H9 (cell line): ENCODE measurements around the gene INPP5E. TPM values are rescaled to one million over a fixed set of nuclear protein-coding genes. Genes with fewer than 3 reads are reported as not detected.

Experiments used
- DNase-seq: peaks from one replicate; pipeline ENCODE4 v3.0.0-alpha.2; 2017
- H2AFZ ChIP-seq: one replicate; pipeline ENCODE4 v1.6.1; 2013; ENCODE audit warnings: mild to moderate bottlenecking, low read length, control low read depth, moderate library complexity
- H2AK5ac ChIP-seq: 2 replicates; pipeline ENCODE4 v1.6.1; 2013; ENCODE audit warnings: low read length, control low read depth, mixed read lengths; ENCODE audit not compliant: insufficient read length
- H2BK120ac ChIP-seq: one replicate; pipeline ENCODE4 v1.6.1; 2013; ENCODE audit warnings: low read depth, mild to moderate bottlenecking, low read length, control low read depth, inconsistent platforms; ENCODE audit not compliant: poor library complexity, severe bottlenecking
- H2BK12ac ChIP-seq: 2 replicates; pipeline ENCODE4 v1.6.1; 2013; ENCODE audit warnings: low read length, control low read depth, mixed read lengths, low read depth; ENCODE audit not compliant: insufficient read length
- H2BK15ac ChIP-seq: 2 replicates; pipeline ENCODE4 v1.6.1; 2013; ENCODE audit warnings: low read depth, low read length, control low read depth
- H2BK20ac ChIP-seq: one replicate; pipeline ENCODE4 v1.6.1; 2013; ENCODE audit warnings: low read depth, mild to moderate bottlenecking, low read length, control low read depth, inconsistent platforms; ENCODE audit not compliant: poor library complexity, severe bottlenecking
- H2BK5ac ChIP-seq: 2 replicates; pipeline ENCODE4 v1.6.1; 2013; ENCODE audit warnings: low read length, control low read depth, mixed read lengths; ENCODE audit not compliant: insufficient read length
- H3K14ac ChIP-seq: 2 replicates; pipeline ENCODE4 v1.6.1; 2013; ENCODE audit warnings: low read length, control low read depth; ENCODE audit not compliant: insufficient read depth
- H3K18ac ChIP-seq: 2 replicates; pipeline ENCODE4 v1.6.1; 2013; ENCODE audit warnings: low read depth, mild to moderate bottlenecking, mixed read lengths, low read length, control low read depth; ENCODE audit not compliant: insufficient read length
- H3K23ac ChIP-seq: 2 replicates; pipeline ENCODE4 v1.6.1; 2013; ENCODE audit warnings: low read length, control low read depth, mixed read lengths, low read depth; ENCODE audit not compliant: insufficient read length
- H3K23me2 ChIP-seq: 2 replicates; pipeline ENCODE4 v1.6.1; 2013; ENCODE audit warnings: low read depth, mild to moderate bottlenecking, mixed read lengths, low read length, control low read depth; ENCODE audit not compliant: insufficient read length, poor library complexity, severe bottlenecking
- H3K27ac ChIP-seq: 2 replicates; pipeline ENCODE4 v1.5.1; 2013; ENCODE audit warnings: low read length, control low read depth, mixed read lengths, low read depth; ENCODE audit not compliant: insufficient read length
- H3K27me3 ChIP-seq: 2 replicates; pipeline ENCODE4 v1.6.1; 2013; ENCODE audit warnings: low read length, control low read depth, inconsistent platforms; ENCODE audit not compliant: insufficient read depth
- H3K4ac ChIP-seq: 2 replicates; pipeline ENCODE4 v1.6.1; 2013; ENCODE audit warnings: low read depth, mild to moderate bottlenecking, control low read depth, inconsistent platforms, low read length, moderate library complexity
- H3K4me1 ChIP-seq: 2 replicates; pipeline ENCODE4 v1.6.1; 2013; ENCODE audit warnings: low read length, control low read depth, inconsistent platforms; ENCODE audit not compliant: insufficient read depth
- H3K4me2 ChIP-seq: 2 replicates; pipeline ENCODE4 v1.6.1; 2013; ENCODE audit warnings: low read length, control low read depth, mixed read lengths; ENCODE audit not compliant: insufficient read length, insufficient read depth
- H3K56ac ChIP-seq: 2 replicates; pipeline ENCODE4 v1.6.1; 2013; ENCODE audit warnings: low read depth, mild to moderate bottlenecking, mixed read lengths, low read length, control low read depth; ENCODE audit not compliant: insufficient read length
- H3K79me1 ChIP-seq: 2 replicates; pipeline ENCODE4 v1.6.1; 2013; ENCODE audit warnings: low read depth, mild to moderate bottlenecking, moderate library complexity, low read length, control low read depth, inconsistent platforms; ENCODE audit not compliant: insufficient read depth, poor library complexity, severe bottlenecking
- H3K79me2 ChIP-seq: 2 replicates; pipeline ENCODE4 v1.6.1; 2013; ENCODE audit warnings: low read length, control low read depth, inconsistent platforms; ENCODE audit not compliant: insufficient read depth
- H3K9ac ChIP-seq: 2 replicates; pipeline ENCODE4 v1.6.1; 2013; ENCODE audit warnings: low read length, control low read depth, mixed read lengths; ENCODE audit not compliant: insufficient read length; ENCODE audit errors: extremely low read depth
- H3K9me3 ChIP-seq: one replicate; pipeline ENCODE4 v1.6.1; 2013; ENCODE audit warnings: low read depth, low read length, inconsistent platforms; ENCODE audit not compliant: control insufficient read depth
- H3T11ph ChIP-seq: one replicate; pipeline ENCODE4 v1.6.1; 2013; ENCODE audit warnings: mild to moderate bottlenecking, low read length, control low read depth, inconsistent platforms
- H4K20me1 ChIP-seq: one replicate; pipeline ENCODE4 v1.6.1; 2013; ENCODE audit not compliant: control insufficient read depth, insufficient read length, insufficient read depth
- H4K5ac ChIP-seq: 2 replicates; pipeline ENCODE4 v1.6.1; 2013; ENCODE audit warnings: low read depth, mild to moderate bottlenecking, mixed read lengths, low read length, control low read depth; ENCODE audit not compliant: insufficient read length
- H4K8ac ChIP-seq: replicated peaks from 2 replicates; pipeline ENCODE4 v1.6.1; 2013; ENCODE audit warnings: low read length, control low read depth, mixed read lengths, low read depth; ENCODE audit not compliant: insufficient read length
- H4K91ac ChIP-seq: 2 replicates; pipeline ENCODE4 v1.6.1; 2013; ENCODE audit warnings: low read depth, mild to moderate bottlenecking, moderate library complexity, mixed read lengths, low read length, control low read depth; ENCODE audit not compliant: insufficient read length
- H3K27ac Mint-ChIP-seq, 3 experiments: 2 replicates in 2 of 3; 3 replicates in 1 of 3; pipeline ENCODE4 v1.8.0; 2020 to 2021; ENCODE audit warnings: mixed read lengths in 3 of 3, mild to moderate bottlenecking in 1 of 3, moderate library complexity in 1 of 3
- H3K27me3 Mint-ChIP-seq: 2 replicates; pipeline ENCODE4 v1.8.0; 2021; ENCODE audit warnings: low read depth, mild to moderate bottlenecking, moderate library complexity, mixed read lengths
- H3K36me3 Mint-ChIP-seq, 3 experiments: 2 replicates in 2 of 3; 3 replicates in 1 of 3; pipeline ENCODE4 v1.8.0; 2020 to 2021; ENCODE audit warnings: low read depth in 3 of 3, mixed read lengths in 3 of 3; ENCODE audit not compliant: insufficient read depth in 1 of 3
- H3K4me1 Mint-ChIP-seq, 2 experiments: 2 replicates each; pipeline ENCODE4 v1.8.0; 2020; ENCODE audit warnings: mixed read lengths in 2 of 2
- H3K4me3 Mint-ChIP-seq, 2 experiments: 2 replicates in 1 of 2; 3 replicates in 1 of 2; pipeline ENCODE4 v1.8.0; 2020 to 2021; ENCODE audit warnings: mild to moderate bottlenecking in 2 of 2, mixed read lengths in 2 of 2, moderate library complexity in 1 of 2
- H3K9me3 Mint-ChIP-seq, 2 experiments: 2 replicates in 1 of 2; 3 replicates in 1 of 2; pipeline ENCODE4 v1.8.0; 2020; ENCODE audit warnings: mild to moderate bottlenecking in 2 of 2, mixed read lengths in 2 of 2, moderate library complexity in 1 of 2
- CTCF ChIP-seq: fragments of 200-600 bp; sonication (generic); conservative IDR thresholded peaks from 3 replicates; pipeline ENCODE4 v1.8.0; 2021; ENCODE audit warnings: antibody characterized with exemption, mild to moderate bottlenecking
- WGBS: extraction: QIAGEN DNeasy Blood & Tissue Kit; methylation state at CpG from one replicate; pipeline ENCODE4 v1.1.7; 2013; ENCODE audit warnings: missing lambda C conversion rate, low lambda C conversion rate, mixed read lengths; ENCODE audit not compliant: insufficient read length; ENCODE audit errors: extremely low coverage; 5-methylcytosine and 5-hydroxymethylcytosine counted together
- total RNA-seq: library from RNA; stranded (reverse); gene quantifications from 2 replicates; pipeline ENCODE4 v1.2.1, GENCODE V29; 2021

Gene INPP5E
- total RNA-seq, 1 experiment from 2014 or later = 21.0 TPM

GRCh38 chr9:136401173-136401922 lies 38.3 kb downstream of the INPP5E start:
- Histone ChIP-seq H4K5ac (no peak overlapping the region), H2AK5ac (no peak overlapping the region), H2BK15ac (no peak overlapping the region), H2BK120ac (no peak overlapping the region), H3K14ac (no peak overlapping the region), H2BK20ac (no peak overlapping the region), H4K8ac (no peak overlapping the region), H3K56ac (no peak overlapping the region), H3K23ac (no peak overlapping the region), H3K79me1 (peaks cover 7% of the 10 kb centered on the region), H2BK12ac (no peak overlapping the region), H2BK5ac (no peak overlapping the region), H2AFZ (no peak overlapping the region), H4K20me1 (no peaks in the 10 kb centered on the region), H3T11ph (no peak overlapping the region), H3K4me2 (no peak overlapping the region), H3K9ac (no peak overlapping the region), H3K4ac (no peak overlapping the region), H3K18ac (no peak overlapping the region), H3K27me3 (no peaks in the 10 kb centered on the region), H3K4me1 (no peaks in the 10 kb centered on the region), H3K27ac (no peak overlapping the region), H3K23me2 (peaks cover 6% of the 10 kb centered on the region), H4K91ac (no peak overlapping the region), H3K9me3 (no peaks in the 10 kb centered on the region), H3K79me2 (peaks cover 12% of the 10 kb centered on the region; the same call in 1 of the 2 replicates)
- Mint-ChIP-seq H3K36me3 (peaks cover 24 to 70% (median 58%) of the 10 kb centered on the region in 3 experiments), H3K27ac (peak overlapping the region in 2 of 3 experiments; percentile 75 to 88; a peak in 4 of 7 replicates), H3K9me3 (no peaks in the 10 kb centered on the region), H3K4me3 (peak overlapping the region in 1 of 2 experiments; percentile 61; a peak in 3 of 5 replicates), H3K4me1 (peaks cover 11 to 12% of the 10 kb centered on the region in 2 experiments), H3K27me3 (no peaks in the 10 kb centered on the region)
- no peak for DNase-seq
- no CpG with 5 or more reads among the region's 18 CpGs for WGBS
- no peak for TF ChIP-seq CTCF
